ENCODE results near the gene EWSR1. TPM values are rescaled to one million over a fixed set of nuclear protein-coding genes. Genes with fewer than 3 reads are reported as not detected.
"Not testable (repeated sequence)": the region's sequence is repeated elsewhere in the genome, so short reads cannot be mapped to it uniquely, and the experiment has no call there.

The EWSR1 gene
- total RNA-seq, result 100 to 1,000 TPM; 174 to 211 (median 188) TPM

- peak within 1 kb of the TSS; percentile 96 to 99 (median 99) for H3K27ac ChIP-seq
- H3K4me3 ChIP-seq, result peak within 1 kb of the TSS; percentile 86 to 100 (median 92)
- H3K9me3 ChIP-seq, result no peaks in the 10 kb centered on the region
- peaks cover 0 to 38% (median 0%) of the 10 kb centered on the region in 3 donors for H3K36me3 ChIP-seq
- peaks cover 0 to 57% (median 42%) of the 10 kb centered on the region in 4 donors for H3K4me1 ChIP-seq
- peak in 2 of 5 experiments; percentile 66 to 74 for TF ChIP-seq CTCF (IDR thresholded peaks at IDR 0.05)
- peak; percentile 77 to 99 for TF ChIP-seq EP300 (IDR thresholded peaks at IDR 0.05)
- peak; percentile 85 to 91 for TF ChIP-seq POLR2A (IDR thresholded peaks at IDR 0.05)
- 0 to 1% methylated on average over 47 to 54 of the region's 67 CpGs for WGBS, 2 donors
- no peaks in the 10 kb centered on the region for H3K27me3 ChIP-seq
- peak; percentile 89 to 94 for DNase-seq (ENCODE audit: low spot score in 2 of 2)
Observed at GRCh38 chr22:29267858-29268510, at the start of gene EWSR1, which contains the start of gene RHBDD3. Gene EWSR1 (plus strand): TSS chr22:29268268. CDS start chr22:29268337, 69 bp downstream. Gene RHBDD3 (minus strand): TSS chr22:29267981. CDS start chr22:29265626, 2,355 bp downstream.

GRCh38 chr22:29218758-29219408 is 49.2 kb upstream of the EWSR1 start:
- Histone ChIP-seq H3K9me3 (no peaks in the 10 kb centered on the region), H3K27me3 (no peaks in the 10 kb centered on the region), H3K36me3 (no peaks in the 10 kb centered on the region), H3K27ac (no peak overlapping the region), H3K4me1 (peaks cover 0 to 11% (median 0%) of the 10 kb centered on the region in 4 donors), H3K4me3 (no peak overlapping the region)
- DNase-seq (ENCODE audit: low spot score in 2 of 2), result no peak
- TF ChIP-seq EP300 (IDR thresholded peaks at IDR 0.05) (no peak), CTCF (IDR thresholded peaks at IDR 0.05) (no peak), POLR2A (IDR thresholded peaks at IDR 0.05) (no peak)
- 84 to 88% methylated on average over 11 of the region's 11 CpGs for WGBS, 2 donors

GRCh38 chr22:29219409-29219782 is 48.7 kb upstream of the EWSR1 start:
- peaks cover 0 to 16% (median 0%) of the 10 kb centered on the region in 4 donors for H3K4me1 ChIP-seq
- DNase-seq (ENCODE audit: low spot score in 2 of 2); H3K36me3 ChIP-seq; H3K9me3 ChIP-seq; H3K4me3 ChIP-seq; H3K27me3 ChIP-seq; H3K27ac ChIP-seq: not testable (repeated sequence)
- 67 to 86% methylated on average over 2 of the region's 2 CpGs for WGBS, 2 donors

- no peak for TF ChIP-seq CTCF (IDR thresholded peaks at IDR 0.05)
- no peak for TF ChIP-seq EP300 (IDR thresholded peaks at IDR 0.05)
- TF ChIP-seq POLR2A (IDR thresholded peaks at IDR 0.05), result no peak
- Histone ChIP-seq H3K27ac (no peak overlapping the region), H3K4me1 (peaks cover 0 to 22% (median 5%) of the 10 kb centered on the region in 4 donors), H3K27me3 (no peaks in the 10 kb centered on the region), H3K9me3 (no peaks in the 10 kb centered on the region), H3K4me3 (no peak overlapping the region), H3K36me3 (no peaks in the 10 kb centered on the region)
- no peak for DNase-seq (ENCODE audit: low spot score in 2 of 2)
- 77 to 81% methylated on average over 14 of the region's 14 CpGs for WGBS, 2 donors
Observed at GRCh38 chr22:29219881-29220670, 48.0 kb upstream of the EWSR1 start.

GRCh38 chr22:29224121-29224858 is 43.8 kb upstream of the EWSR1 start:
- no peak for TF ChIP-seq EP300 (IDR thresholded peaks at IDR 0.05)
- no peak for TF ChIP-seq CTCF (IDR thresholded peaks at IDR 0.05)
- H3K27me3 ChIP-seq, result no peaks in the 10 kb centered on the region
- H3K9me3 ChIP-seq, result no peaks in the 10 kb centered on the region
- WGBS, 2 donors, result 84 to 85% methylated on average over 17 to 19 of the region's 19 CpGs
- no peak for DNase-seq (ENCODE audit: low spot score in 2 of 2)
- H3K27ac ChIP-seq, result peak overlapping the region in 1 of 4 donors; percentile 50
- H3K4me1 ChIP-seq, result peaks cover 0 to 25% (median 10%) of the 10 kb centered on the region in 4 donors
- no peak overlapping the region for H3K4me3 ChIP-seq
- H3K36me3 ChIP-seq, result no peaks in the 10 kb centered on the region
